HEK293 (cell line): Measurements from ENCODE around the gene CDH23.

ENCODE experiments used
- ZNF146 ChIP-seq: fragments of 450-650 bp; formaldehyde crosslinking; IDR thresholded peaks from 2 replicates; pipeline ENCODE4 v1.5.1; 2016; ENCODE audit warnings: missing biosample characterization, missing genetic modification characterization
- ZNF274 ChIP-seq, 2 experiments: fragments of 200-500 bp in 1 of 2; fragments of 450-650 bp in 1 of 2; sonication (Bioruptor generic) in 1 of 2; formaldehyde crosslinking in 1 of 2; IDR thresholded peaks; 2 replicates each; pipeline versions ENCODE4 v1.5.1 to v1.6.1; 2014 to 2016; ENCODE audit warnings: borderline replicate concordance in 1 of 2, inconsistent platforms in 1 of 2, low read length in 1 of 2, missing biosample characterization in 1 of 2, missing genetic modification characterization in 1 of 2
- TF ChIP-seq, protein P1 (sequence below): fragments of 450-650 bp; formaldehyde crosslinking; IDR thresholded peaks from 2 replicates; pipeline ENCODE4 v1.5.1; 2016; ENCODE audit warnings: missing biosample characterization, missing genetic modification characterization

DNA sequence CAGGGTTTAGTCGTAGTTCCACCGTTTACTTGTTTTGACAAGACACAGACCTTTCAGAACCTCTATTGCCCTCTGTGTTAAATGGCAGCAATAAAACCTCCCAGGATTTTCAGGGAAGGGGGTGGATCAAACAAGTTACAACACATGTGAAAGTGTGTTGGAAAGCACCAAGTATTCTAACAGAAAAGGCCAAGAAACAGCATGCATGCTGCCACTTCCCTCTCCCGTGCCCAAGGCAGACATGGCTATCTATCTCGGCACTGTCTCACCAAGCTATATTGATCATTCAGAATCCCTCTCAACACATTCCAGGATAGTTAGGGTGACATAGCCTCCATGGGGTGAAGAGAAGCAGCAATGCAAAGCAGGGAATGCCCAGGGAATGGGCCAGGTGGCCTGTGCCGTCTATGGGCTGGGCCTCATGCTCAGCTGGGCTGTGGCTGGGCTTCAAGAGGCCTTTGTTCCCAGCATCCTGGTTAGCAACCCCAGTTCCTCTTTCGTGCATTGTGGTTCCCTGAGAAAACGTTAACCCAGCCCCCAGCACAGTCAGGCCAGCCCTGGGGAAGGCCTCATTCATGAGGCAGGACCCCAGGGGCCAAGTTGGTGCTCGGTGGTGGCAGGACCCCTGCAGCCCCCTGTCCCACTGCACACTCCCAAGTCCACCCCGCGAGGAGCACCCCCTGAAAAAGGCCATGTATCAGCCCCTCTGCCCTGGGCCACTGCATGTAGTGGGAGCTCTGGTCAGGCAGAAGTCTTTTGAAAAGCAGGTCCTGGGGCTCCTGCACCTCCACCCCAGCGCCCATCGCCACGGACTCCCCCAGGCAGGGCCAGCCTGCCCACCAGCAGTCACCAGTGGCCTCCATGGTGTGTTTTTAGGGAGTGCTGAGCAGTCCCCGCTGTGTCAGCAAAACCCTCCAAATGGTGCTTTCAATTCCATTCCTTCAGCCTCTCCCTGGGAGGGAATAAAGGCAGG, 351.1 kb downstream of the CDH23 start:
- TF ChIP-seq, protein P1, sequence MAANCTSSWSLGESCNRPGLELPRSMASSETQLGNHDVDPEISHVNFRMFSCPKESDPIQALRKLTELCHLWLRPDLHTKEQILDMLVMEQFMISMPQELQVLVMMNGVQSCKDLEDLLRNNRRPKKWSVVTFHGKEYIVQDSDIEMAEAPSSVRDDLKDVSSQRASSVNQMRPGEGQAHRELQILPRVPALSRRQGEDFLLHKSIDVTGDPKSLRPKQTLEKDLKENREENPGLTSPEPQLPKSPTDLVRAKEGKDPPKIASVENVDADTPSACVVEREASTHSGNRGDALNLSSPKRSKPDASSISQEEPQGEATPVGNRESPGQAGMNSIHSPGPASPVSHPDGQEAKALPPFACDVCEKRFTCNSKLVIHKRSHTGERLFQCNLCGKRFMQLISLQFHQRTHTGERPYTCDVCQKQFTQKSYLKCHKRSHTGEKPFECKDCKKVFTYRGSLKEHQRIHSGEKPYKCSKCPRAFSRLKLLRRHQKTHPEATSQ: no peak
- TF ChIP-seq ZNF146 (no peak), ZNF274 (IDR thresholded peaks at IDR 0.05; ENCODE audit: low read length) (no peak), ZNF274 (tag by site-specific recombination; IDR thresholded peaks at IDR 0.05; ENCODE audit: borderline replicate concordance) (no peak)
